Thoracic aorta (tissue), 2 donors: ENCODE measurements around the gene SCYGR1. TPM values are rescaled to one million over a fixed set of nuclear protein-coding genes. Genes with fewer than 3 reads are reported as not detected.
"Not testable (repeated sequence)": the region's sequence is repeated elsewhere in the genome, so short reads cannot be mapped to it uniquely, and the experiment has no call there.

ENCODE experiments used
- ATAC-seq: fragments of 150-250 bp; one replicate; pipeline ENCODE4 v1.8.0; 2017; ENCODE audit warnings: low read depth; ENCODE audit not compliant: insufficient number of reproducible peaks, low FRiP score
- DNase-seq: peaks from one replicate; pipeline ENCODE4 v3.0.0-alpha.2; 2020; ENCODE audit warnings: low spot score
- H3K27ac ChIP-seq, 2 donors: fragments of 200-600 bp; sonication (generic); 1 replicate in 1 of 2; 2 replicates in 1 of 2; pipeline ENCODE4 v1.5.1; 2016; ENCODE audit warnings: mild to moderate bottlenecking in 2 of 2, moderate library complexity in 2 of 2
- H3K27me3 ChIP-seq: fragments of 200-600 bp; sonication (generic); replicated peaks from 2 replicates; pipeline ENCODE4 v1.6.0; 2016; ENCODE audit warnings: mild to moderate bottlenecking; ENCODE audit not compliant: insufficient read depth
- H3K36me3 ChIP-seq: fragments of 200-600 bp; sonication (generic); one replicate; pipeline ENCODE4 v1.5.1; 2016
- H3K4me1 ChIP-seq, 2 donors: fragments of 200-600 bp; sonication (generic); 1 replicate in 1 of 2; 2 replicates in 1 of 2; pipeline versions ENCODE4 v1.5.1 to v1.6.0; 2016; ENCODE audit warnings: low read depth in 2 of 2, mild to moderate bottlenecking in 1 of 2; ENCODE audit not compliant: control insufficient read depth in 1 of 2
- H3K4me3 ChIP-seq: fragments of 200-600 bp; sonication (generic); 2 replicates; pipeline ENCODE4 v1.5.1; 2016; ENCODE audit warnings: mild to moderate bottlenecking
- H3K9me3 ChIP-seq: fragments of 200-600 bp; sonication (generic); 2 replicates; pipeline ENCODE4 v1.5.1; 2016
- total RNA-seq, 2 donors: library from RNA; depleted of rRNA; stranded (reverse); fragments of >200 nt; gene quantifications; one replicate each; pipeline versions ENCODE4 v1.1.0 to v1.2.3, GENCODE V29; 2016
- TF ChIP-seq, protein P1 (sequence below): fragments of 200-600 bp; sonication (generic); IDR thresholded peaks from one replicate; pipeline ENCODE4 v1.5.1; 2019; ENCODE audit warnings: antibody characterized with exemption

SCYGR1 gene
- total RNA-seq, 2 donors from 2014 or later, result not detected

DNA sequence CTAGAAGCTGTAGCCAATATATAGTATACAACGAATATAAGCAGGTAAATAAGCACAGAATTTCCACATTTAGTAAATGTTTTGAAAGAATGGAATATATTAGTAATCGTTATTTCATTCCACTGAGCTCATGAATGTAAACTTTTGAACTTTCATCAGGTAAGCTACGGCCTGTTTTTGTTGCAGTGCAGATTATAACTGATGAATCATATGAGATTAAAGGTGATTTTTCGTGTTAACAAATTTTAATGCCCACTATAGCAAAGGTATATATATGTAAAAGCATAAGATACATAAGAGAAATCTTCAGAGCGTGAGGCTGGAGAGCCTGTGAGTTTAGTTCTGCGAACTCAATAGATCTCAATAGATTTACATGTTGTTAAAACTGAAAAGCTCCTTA is 1.1 kb downstream of the SCYGR1 start:
- ATAC-seq (no peak), DNase-seq (no peak)
- Histone ChIP-seq H3K9me3 (no peaks in the 10 kb centered on the region), H3K36me3 (no peaks in the 10 kb centered on the region), H3K27me3 (no peaks in the 10 kb centered on the region), H3K4me1 (no peaks in the 10 kb centered on the region), H3K27ac (no peak overlapping the region), H3K4me3 (no peak overlapping the region)
- TF ChIP-seq, protein P1, sequence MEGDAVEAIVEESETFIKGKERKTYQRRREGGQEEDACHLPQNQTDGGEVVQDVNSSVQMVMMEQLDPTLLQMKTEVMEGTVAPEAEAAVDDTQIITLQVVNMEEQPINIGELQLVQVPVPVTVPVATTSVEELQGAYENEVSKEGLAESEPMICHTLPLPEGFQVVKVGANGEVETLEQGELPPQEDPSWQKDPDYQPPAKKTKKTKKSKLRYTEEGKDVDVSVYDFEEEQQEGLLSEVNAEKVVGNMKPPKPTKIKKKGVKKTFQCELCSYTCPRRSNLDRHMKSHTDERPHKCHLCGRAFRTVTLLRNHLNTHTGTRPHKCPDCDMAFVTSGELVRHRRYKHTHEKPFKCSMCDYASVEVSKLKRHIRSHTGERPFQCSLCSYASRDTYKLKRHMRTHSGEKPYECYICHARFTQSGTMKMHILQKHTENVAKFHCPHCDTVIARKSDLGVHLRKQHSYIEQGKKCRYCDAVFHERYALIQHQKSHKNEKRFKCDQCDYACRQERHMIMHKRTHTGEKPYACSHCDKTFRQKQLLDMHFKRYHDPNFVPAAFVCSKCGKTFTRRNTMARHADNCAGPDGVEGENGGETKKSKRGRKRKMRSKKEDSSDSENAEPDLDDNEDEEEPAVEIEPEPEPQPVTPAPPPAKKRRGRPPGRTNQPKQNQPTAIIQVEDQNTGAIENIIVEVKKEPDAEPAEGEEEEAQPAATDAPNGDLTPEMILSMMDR, result no peak

DNA sequence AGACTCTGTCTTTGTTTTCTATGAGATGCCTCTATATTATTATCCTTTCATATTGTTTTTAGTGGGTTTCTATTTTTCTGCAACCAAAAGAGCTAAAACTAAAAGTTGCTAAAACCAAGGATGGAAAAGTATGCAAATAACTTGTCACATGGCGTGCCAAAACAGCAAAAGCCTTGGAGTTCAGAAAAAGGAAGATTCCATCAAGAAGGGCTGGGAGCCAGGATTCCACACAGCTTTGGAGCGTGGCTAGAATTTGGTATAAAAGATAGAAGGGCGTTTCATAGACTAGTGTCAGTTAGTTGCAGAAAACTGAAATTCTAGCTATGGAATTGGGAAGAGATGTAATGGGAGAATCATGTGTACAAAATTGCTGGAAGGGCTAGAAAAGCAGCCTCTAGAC is 4.1 kb downstream of the SCYGR1 start:
- Histone ChIP-seq H3K36me3 (no peaks in the 10 kb centered on the region), H3K27me3 (no peaks in the 10 kb centered on the region), H3K9me3 (no peaks in the 10 kb centered on the region), H3K4me1 (no peaks in the 10 kb centered on the region), H3K27ac (no peak overlapping the region), H3K4me3 (no peak overlapping the region)
- no peak for ATAC-seq
- no peak for DNase-seq
- TF ChIP-seq, protein P1, result no peak

DNA sequence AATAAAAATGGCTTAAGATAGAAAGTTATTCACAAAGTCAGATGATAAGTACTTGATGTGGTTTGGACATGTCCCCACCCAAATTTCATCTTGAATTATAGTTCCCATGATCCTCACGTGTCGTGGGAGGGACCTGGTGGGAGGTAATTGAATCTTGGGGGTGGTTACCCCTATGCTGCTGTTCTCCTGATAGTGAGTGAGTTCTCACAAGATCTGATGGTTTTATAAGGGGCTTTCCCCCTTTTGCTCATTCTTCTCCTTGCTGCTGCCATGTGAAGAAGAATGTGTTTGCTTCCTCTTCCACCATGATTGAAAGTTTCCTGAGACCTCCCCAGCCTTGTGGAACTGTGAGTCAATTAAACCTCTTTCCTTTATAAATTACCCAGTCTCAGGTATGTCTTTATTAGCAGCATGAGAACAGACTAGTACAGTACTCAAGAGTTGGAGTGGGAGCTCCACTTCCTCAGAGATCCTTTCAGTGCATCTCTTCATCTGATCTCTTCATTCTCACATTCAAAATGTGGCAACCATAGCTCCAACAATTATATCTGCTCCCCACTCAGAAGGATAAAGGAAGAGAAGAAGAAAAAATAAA is 5.4 kb downstream of the SCYGR1 start:
- H3K36me3 ChIP-seq, H3K9me3 ChIP-seq, ATAC-seq, H3K27me3 ChIP-seq, H3K27ac ChIP-seq, H3K4me3 ChIP-seq, H3K4me1 ChIP-seq, DNase-seq: not testable (repeated sequence)

GRCh38 chr2:227379095-227379494 is 8.7 kb downstream of the SCYGR1 start, which contains the start of gene TM4SF20:
Gene TM4SF20, minus strand, starts transcription at chr2:227379306. Its CDS starts 38 bp downstream, at chr2:227379268.
- no peaks in the 10 kb centered on the region for H3K36me3 ChIP-seq
- no peak for DNase-seq
- no peak for ATAC-seq
- H3K4me3 ChIP-seq, result no peak within 1 kb of the TSS
- no peak within 1 kb of the TSS for H3K27ac ChIP-seq
- TF ChIP-seq, protein P1, result no peak
- no peaks in the 10 kb centered on the region for H3K4me1 ChIP-seq
- no peaks in the 10 kb centered on the region for H3K27me3 ChIP-seq
- H3K9me3 ChIP-seq, result no peaks in the 10 kb centered on the region

DNA sequence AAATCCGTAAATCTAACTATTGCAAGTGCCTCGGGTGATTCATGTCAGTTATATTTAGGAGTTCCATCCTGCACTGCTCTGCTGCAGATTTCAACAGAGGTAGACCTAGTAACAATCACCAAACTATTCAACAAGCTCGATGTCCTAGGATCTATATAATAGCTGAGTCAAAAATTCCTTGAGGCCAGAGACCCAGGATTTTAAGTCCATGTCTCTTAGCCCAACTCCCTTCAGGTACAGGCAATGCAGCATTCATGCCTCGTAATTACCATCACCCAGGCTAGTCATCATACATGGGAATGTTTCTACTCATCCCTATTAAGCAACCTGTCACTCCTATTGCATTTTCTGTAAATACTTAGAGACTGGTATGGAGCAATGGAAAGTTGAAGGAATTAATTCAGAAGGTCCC is 9.4 kb downstream of the SCYGR1 start:
- H3K9me3 ChIP-seq, result no peaks in the 10 kb centered on the region
- H3K27me3 ChIP-seq, result no peaks in the 10 kb centered on the region
- no peaks in the 10 kb centered on the region for H3K4me1 ChIP-seq
- ATAC-seq (no peak), DNase-seq (no peak)
- no peak overlapping the region for H3K4me3 ChIP-seq
- H3K36me3 ChIP-seq, result no peaks in the 10 kb centered on the region
- no peak overlapping the region for H3K27ac ChIP-seq
- TF ChIP-seq, protein P1, result no peak
